Activated CD4-positive, alpha-beta T cell treated with anti-CD3 and anti-CD28 coated beads for 4 hours (primary cell): ENCODE results near the gene CRTC1.
"Not testable (repeated sequence)": the region's sequence is repeated elsewhere in the genome, so short reads cannot be mapped to it uniquely, and the experiment has no call there.

Source experiments
- DNase-seq, 2 donors: peaks; one replicate each; pipeline ENCODE4 v3.0.0-alpha.2; 2020

Gene CRTC1

GRCh38 chr19:18733196-18733647, 49.7 kb downstream of the CRTC1 start:
- no peak for DNase-seq

- DNase-seq: not testable (repeated sequence)
Observed at GRCh38 chr19:18733762-18734332, 50.4 kb downstream of the CRTC1 start.

DNA sequence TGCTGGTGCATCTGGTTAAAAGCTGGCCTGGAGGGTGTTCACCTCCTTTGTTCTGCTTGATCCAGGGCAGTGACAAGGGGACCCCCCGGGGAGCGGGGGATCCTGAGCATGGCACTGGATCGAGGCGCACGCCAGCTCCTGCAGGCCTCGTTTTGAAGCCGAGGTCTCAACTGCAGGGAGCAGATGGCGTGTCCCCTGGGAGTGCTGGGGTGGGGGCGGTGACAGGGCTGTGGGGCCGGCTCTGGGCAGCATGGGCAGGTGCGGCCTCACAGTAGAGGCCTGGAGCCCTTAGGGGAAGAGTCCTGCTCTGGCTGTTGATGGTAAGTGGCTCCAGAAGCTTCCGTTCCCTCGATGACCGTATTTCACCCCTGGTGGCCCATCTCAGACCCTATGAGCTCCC, 51.8 kb downstream of the CRTC1 start:
- no peak for DNase-seq

- DNase-seq: no peak
Observed at GRCh38 chr19:18735752-18736151, 52.3 kb downstream of the CRTC1 start.

DNA sequence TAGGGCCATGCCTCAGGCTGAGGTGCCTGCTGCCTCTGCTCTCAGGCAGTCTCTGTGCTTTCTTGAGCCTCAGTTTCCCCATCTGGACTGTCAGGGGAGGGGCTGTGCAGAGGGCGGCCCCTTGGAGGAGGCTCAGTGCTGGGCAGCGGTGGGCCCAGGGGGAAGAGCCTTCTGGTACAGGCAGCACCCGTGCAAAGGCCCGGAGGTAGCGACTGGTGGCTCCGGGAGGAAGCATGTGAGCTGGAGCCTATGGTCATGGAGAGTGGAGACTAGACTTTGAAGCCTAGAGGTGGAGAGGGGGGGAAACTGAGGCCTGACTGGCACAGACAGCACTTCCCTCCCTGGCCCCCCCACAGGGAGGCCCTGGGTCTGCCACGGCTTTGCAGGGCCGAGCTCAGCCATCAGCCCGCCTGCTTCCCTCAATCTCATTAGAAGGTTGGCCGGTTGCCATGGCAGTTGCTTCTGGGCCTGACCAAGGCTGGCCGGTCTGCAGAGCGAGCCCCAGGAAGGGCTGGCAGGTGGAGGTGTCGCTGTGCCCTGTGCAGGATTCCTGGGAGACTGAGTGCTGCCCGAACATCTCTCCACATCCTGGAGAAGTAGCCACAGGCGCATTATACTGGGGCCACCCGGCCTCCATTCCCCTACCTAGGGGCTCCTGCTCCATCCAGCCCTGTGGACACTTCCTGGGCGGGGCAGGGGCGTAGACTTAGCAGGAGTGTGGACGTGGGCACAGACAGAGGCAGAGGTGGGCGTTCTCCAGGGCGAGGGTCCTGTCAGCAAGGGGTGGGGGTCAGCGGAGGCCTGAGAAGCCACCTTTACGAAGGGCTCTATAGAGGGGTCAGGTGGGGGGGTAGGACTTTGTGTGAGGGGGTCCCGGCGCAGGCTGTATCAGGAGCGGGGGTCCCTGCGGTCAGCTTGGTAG, 53.2 kb downstream of the CRTC1 start:
- DNase-seq: no peak

- DNase-seq: no peak
Observed at GRCh38 chr19:18737337-18737953, 54.0 kb downstream of the CRTC1 start.

DNA sequence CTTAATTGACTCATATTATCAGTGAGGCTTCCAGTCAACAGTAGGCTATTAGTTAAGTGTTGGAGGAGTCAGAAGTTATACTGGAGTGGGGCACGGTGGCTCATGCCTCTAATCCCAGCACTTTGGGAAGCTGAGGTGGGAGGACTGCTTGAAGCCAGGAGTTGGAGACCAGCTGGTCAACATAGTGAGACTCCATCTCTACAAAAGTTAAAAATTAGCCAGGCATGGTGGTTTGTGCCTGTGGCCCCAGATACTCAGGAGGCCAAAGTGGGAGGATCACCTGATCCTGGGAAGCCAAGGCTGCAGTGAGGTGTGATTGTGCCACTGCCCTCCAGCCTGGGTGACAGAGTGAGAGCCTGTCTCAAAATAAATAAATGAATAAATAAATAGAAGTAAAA, 54.5 kb downstream of the CRTC1 start:
- no peak for DNase-seq

- no peak for DNase-seq
Observed at GRCh38 chr19:18738961-18739690, 55.6 kb downstream of the CRTC1 start.

DNA sequence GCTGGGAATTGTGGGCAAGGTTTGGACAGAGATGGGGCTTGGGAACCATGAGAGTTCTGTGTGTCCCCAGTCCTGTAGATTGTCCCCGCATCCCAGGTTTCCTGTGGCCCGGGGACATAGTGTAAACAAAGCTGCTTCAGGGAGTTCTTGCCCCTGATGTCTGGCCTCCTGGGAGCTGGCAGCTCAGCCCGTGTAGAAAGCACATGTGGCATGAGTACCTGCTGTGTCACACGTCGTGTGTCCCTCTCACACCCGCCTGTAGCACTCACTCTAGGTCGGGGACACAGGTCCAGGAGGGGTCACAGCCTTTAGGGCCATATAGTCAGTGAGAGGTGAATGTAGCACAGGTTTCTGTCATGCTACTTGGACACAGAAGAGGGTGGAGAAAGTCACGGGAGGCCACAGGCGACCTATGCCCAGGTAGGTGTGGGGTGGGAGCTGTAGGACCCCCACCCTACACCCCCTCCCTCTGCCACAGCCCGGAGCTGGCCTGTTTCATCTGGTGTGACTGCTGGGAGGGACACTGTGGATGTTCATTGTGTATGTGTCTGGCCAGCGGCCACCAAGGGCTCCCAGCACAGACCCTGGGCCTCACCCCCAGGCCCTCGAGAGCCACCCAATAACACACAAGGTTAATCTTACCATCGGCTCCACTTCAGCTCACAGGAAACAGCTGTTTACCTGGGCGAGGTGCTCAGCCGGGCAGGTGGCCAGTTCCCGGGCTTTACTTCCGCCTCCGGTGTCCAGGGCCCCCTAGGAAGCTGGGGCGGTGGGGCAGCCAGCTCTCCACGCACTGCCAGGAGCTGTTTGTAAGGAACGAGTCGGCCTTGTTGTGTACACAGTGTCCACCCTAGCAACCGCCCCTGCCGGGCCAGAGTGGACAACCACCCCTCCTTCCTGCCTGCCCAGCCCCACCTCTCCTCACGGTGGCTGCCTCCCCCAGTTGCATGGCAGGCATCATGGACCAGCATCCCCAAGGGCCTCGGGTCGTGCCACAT, 57.9 kb downstream of the CRTC1 start:
- no peak for DNase-seq

GRCh38 chr19:18742324-18742723, 58.8 kb downstream of the CRTC1 start:
- no peak for DNase-seq

DNA sequence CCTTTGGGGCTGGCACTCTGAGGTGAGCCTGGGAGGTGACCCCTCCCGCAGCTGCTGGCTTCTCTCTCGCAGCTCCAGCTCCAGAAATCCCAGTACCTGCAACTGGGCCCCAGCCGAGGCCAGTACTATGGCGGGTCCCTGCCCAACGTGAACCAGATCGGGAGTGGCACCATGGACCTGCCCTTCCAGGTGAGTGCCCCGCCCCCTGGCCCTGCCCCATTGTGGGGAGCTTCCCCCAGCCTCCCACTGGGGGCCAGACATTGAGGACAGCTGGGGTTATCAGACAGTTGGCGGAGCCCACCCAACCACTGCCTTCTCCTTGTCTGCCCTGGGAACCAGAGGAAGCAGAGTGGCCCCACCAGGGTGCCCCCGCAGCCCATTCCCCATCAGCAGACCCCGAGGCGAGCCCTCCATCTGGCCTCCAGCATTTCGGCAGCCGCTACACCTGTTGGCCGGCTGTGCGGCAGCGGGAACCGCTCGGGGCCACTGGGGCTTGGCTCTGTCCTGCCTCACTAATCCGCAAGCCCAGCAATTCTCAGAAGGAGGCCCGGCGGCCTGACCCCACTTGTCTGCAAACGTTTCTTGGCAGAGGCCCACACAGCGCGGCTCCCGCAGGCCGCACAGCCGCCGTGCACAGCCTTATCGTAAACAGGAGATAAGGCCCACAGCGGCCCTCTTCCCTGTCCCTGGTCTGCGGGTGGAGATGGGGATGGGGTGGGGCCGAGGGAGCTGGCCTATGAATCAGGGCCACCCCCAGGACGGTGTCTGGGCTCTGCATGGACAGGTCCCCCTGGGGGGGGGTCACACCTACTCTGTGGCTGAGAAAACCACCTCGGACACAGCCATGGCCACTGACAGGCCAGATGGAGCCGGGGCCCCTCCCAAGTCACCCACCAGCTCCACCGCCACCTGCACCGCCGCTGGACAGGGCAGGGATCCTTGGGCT, 59.6 kb downstream of the CRTC1 start:
- no peak for DNase-seq

DNA sequence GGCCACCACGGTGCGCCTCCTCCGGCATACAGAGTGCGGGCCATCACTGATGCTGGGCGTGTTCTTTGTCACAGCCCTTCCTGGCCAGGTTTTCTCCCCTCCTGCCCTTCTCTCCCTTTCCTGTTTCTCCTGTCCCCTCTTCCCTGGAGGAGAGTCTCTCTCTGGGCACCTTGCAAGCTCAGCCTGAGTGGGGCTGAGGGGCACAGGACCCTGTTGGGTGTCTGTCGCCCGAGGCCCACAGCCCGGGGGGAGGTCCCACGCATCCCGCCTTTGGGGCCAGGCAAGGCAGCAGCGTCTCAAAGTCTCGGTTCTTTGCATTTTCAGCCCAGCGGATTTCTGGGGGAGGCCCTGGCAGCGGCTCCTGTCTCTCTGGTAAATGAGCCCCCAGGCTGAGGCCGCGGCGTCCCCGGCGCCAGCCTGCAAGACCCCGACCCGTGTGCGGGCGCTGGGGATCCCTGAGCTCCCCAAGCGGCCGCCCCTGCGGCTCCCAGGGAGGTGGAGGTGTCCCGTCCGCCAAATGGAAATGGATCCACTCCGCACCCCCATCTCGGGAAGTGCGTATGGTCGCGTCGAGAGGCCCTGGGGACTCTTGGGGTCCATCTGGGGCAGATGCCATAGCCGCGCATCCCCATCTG, 60.4 kb downstream of the CRTC1 start:
- no peak for DNase-seq

GRCh38 chr19:18745012-18745735, 61.7 kb downstream of the CRTC1 start:
- no peak for DNase-seq

GRCh38 chr19:18745931-18746330, 62.5 kb downstream of the CRTC1 start:
- DNase-seq: no peak

- no peak for DNase-seq
Observed at GRCh38 chr19:18746401-18747325, 63.2 kb downstream of the CRTC1 start.

- no peak for DNase-seq
Observed at GRCh38 chr19:18749362-18750231, 66.1 kb downstream of the CRTC1 start.

DNA sequence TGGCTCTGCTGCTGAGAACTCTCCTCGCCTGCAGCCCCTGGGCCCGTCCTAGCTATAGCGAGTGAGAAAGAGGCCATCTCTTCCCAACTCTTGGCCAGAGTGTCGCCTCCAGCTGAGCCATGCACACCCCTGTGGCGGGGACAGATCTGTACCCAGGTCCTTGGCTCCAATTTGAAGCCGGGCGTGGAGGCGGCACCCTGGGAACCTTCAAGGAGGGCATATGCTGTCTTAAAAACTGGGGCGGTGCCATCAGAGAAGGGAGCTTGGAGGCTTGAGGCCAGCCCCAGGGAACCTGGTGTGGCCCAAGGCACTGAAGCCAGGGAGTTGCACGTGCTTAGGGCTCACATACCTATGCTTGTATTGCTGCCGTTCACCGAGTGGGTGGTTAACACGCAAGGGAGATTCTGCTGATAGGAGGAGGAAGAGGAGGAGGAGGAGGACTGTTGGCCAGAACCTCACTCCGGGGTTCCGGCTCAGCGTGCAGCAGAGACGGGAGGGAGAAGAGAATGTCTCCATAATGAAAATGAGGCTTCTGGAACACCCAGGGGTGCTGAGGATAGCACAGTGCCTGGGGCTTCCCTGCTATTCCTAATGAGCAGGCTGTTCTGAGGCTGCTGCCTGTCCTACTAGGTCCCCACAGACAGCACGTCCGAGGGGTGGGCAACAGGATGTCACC, 67.0 kb downstream of the CRTC1 start:
- no peak for DNase-seq
